Ecto neural progenitor cell (in vitro differentiated cells): Measurements from ENCODE around the gene DNMT3A.

ENCODE experiments used
- DNase-seq: peaks from one replicate; pipeline ENCODE4 v3.0.0-alpha.2; 2018; ENCODE audit warnings: low spot score

Gene DNMT3A

DNA sequence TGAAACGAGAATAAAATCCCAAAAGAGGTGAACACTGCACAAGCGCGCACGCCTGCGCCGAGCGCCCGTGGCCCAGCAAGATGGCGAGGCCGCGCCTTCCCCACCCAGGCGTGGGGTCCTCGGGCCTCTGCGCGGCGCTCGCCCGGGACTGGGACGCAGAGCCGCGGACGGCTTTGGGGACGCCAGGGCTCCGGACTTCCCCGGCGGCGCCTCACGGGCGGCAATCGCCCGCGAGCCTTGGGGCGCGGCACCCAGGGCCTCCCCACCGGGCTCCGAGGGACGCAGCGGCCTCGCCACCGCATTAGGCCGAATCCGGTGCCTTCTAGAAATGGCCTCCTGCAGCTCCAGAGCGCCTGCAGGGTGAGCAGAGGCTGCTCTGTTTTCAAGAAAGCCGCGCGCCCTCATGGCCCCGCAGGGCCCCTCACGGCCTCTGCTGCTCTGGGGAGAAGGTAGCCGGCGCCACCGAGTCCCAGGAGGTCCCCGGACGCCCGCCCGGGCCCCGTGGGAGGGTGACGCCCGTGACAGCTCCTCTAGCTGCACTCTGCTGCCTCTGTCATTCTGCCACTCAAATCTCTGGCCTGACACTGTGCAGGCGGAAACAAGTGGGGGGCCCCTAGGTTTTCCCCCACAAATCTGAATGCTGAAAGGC, 137.4 kb downstream of the DNMT3A start:
- DNase-seq = no peak

DNA sequence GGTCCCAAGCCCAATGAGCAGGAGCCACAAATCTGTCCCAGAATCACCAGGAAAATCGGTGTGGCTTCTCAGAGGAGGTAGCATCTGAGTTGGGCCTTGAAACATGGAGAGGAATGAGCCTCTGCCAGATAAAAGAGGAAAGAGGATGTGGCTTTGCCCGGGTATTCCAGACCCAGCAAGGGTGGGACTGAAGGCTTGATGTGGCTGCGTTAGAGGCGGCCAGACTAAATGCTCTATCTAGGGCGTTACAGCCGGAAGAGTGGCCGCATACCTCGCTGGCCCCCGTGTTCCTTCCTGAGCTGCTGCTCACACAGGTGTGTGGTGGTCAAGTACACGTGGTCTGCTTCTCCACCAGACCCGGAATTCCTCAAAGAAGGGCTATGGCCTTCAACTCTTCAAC, 139.4 kb downstream of the DNMT3A start:
- no peak for DNase-seq

DNA sequence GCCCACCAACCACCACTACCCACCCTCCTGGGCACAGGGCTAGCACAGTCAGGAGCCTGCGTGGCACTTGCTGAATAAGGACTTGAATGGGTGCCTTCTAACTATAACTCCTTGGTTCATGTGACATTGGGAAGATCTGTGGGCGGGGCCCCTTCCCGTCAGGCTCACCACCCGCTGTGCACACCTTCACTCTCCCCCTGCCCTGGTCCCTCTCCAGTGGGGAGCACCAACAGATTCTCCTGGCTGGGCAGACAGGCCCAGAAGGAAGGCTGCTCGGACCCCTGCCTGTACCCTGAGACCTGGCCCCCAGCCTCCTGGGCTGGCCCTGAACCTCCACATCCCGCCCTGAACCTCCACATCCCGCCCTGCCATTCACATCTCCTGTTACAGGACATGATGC, 139.9 kb downstream of the DNMT3A start:
- DNase-seq = no peak

DNA sequence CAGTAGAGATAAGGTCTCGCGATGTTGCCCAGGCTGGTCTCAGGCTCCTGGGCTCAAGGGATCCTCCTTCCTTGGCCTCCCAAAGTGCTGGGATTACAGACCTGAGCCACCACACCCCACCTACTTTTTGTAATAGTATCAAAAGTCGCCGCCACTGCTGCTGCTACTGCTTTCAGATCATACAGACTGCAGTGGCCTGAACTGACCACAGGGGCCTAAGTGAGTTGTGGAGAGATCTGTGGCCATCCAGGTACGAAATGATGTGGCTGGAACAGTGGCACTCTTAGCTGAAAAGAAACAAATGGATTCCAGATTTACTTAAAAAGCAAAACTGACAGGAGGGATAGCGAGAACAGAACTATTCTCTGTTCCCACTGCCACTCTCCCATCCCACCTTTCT, 140.5 kb downstream of the DNMT3A start:
- DNase-seq = no peak

DNA sequence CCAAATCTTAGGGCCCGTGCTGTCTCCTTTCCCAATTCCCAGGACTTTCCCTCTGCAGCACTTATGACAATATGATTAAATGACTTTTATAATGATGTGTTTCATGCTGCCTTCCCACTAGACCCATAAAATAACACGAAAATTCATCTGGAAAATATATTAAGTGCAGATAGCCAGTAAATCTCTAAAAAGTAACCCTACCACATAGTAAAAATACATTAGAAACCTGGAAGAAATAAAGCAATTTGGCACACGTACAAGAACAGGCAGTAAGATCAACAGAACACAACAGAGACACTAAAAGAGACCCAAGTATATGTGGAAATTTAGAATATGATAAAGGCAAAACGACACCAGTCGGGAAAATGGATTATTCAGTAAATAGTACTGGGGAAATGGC, 143.1 kb downstream of the DNMT3A start:
- DNase-seq = no peak

DNA sequence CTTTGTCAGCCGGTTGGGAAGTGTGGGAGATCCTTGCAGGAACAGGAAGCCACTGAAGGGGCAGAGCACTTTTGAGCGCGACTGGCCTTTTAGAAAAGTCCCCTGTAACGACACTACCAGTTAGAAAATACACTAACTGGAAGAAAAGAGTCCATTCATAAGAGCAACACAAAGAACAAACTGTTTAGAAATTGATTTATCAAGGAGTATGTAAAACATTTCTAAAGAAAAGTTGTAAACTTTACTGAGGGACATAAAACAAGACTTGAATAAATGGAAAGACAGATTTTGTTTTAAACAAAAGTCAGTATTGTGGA, 143.6 kb downstream of the DNMT3A start:
- no peak for DNase-seq

DNA sequence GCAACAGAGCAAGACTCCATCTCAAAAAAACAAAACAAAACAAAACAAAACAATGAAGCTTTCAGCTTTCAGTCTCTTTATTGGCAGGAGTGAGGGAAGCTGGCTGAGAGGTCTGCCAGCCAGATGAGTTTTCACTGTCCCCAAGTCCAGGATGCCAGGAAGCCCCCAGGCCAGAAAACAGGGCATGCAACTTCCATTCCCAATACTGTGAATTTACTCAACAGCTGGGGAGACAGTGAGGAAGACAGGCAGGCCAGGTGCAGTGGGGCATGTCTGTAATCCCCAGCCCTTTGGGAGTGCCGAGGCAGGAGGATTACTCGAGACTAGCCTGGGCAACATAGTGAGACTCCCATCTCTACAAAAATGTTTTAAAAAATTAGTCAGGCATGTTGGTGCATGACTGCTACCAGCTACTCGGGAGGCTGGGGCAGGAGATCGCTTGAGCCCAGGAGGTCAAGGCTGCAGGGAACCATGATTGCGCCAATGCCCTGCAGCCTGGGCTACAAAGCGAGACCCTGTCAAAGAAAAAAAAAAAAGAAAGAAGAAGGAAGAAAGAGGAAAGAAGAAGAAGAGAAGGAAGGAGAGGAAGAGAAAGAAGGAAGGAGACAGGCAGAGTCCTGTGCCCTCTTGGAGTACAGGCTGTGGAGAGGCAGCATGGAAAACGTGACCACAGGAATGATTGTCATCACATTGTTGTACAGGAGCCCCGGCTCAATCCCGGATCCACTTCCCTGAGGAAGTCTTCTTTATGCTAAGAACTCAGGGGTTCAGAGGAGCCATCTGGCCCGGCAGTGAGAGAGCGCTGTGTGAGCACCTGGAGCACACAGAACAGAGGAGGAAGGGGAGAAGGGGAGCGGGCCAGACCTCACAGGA, 144.2 kb downstream of the DNMT3A start:
- DNase-seq = no peak

DNA sequence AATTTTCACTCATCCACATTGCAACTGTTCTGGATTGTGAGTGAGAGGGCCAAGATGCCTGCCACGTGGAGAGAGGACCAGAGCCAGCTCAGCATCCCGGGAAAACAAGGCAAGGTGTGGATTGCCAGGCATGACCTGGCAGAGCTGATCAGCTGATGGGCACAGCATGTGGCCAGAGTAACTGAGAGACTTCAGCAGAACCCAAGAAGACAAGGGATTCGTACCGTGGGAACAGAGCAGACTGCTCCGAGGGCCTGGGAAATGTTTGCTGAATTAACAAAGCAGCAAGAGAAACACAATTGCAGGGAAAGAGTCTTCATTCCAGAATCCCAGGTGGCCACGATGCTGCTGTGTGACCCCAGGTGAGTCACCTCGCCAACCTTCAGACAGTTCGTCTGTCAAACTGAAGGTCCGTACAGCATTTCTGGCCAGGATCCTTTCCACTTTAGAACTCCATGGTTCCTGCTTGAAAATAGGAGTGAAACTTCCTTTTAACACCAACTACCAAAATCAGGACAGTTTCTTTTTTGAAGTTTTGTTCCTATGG, 147.1 kb downstream of the DNMT3A start:
- no peak for DNase-seq

DNA sequence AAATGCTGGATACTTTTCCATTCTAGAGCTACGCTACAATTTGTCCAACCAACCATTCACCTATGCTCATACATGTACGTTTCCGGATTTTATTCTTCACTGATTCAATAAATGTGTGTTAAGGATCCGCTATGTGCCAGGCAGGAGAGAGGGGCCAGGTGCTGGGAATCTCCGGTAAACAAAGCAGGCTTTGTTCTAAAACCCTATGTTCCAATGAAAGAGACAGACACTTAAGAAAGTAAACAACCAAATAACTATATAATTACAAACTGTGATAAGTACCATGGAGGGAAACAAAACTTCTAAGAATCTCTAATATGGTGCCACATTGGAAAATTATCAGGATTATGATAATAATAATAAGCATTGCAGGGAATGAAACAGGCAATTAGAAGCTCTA, 151.2 kb downstream of the DNMT3A start:
- no peak for DNase-seq

DNA sequence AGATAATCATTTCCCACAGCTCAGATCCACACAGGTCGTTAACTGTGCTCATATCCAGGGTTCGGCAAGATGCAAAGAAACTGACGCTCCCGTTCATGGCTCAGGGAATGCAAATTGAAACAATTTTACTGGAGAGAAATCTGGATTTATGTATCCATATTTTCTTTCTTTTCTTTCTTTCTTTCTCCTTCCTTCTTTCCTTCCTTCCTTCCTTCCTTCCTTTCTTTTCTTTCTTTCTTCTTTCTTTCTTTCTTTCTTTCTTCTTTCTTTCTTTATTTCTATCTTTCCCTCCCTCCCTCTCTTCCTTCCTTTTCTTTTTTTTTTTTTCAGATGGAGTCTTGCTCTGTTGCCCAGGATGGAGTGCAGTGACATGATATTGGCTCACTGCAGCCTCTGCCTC, 153.3 kb downstream of the DNMT3A start:
- no peak for DNase-seq

DNA sequence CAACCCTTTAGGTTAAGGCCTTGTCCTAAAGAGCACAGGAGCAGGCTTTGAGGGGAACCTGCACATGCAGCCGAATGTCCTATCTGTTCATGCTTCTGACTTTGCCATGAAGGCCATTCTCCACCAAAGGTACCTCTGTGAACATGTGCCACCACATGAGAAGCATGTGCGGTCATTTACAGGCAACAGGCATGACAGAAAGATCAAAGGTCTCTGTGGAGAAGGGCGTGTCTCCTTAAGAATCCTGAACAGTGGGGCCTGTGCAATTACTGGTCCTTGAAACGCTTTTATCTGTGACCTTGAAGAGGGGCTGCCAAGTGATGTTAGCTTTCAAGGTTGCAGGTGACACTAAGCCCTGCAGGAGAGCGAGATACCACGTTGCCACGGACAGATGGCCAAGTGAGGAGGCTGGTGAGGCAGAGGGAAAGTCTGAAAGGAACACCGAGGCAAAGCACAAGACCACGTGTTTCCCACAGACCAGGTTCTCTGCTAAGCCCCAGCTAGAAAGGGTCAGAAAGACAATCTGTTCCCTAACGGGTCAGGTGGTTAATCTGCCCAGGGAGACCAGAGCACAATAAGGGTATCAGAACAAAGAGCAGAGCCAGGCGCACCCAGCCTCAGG, 153.9 kb downstream of the DNMT3A start:
- no peak for DNase-seq

DNA sequence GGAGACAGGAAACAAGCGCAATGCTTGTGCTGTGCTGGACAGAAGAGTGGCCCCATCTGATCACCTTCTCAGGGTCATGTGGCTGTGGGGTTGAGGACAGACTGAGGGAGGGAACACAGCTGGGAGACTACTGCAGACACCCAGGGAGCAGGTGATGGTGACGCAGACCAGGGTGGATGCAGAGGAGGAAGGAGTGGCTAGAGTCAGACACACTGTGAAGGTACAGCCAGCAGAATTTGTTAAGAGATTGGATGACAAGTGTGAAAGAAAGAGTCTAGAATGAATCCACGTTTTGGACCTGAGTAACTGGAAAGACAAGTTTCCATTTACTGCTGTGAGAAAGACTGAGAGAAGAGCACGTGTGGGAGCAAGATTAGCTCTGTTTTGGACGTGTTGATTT, 157.5 kb downstream of the DNMT3A start:
- DNase-seq = no peak

DNA sequence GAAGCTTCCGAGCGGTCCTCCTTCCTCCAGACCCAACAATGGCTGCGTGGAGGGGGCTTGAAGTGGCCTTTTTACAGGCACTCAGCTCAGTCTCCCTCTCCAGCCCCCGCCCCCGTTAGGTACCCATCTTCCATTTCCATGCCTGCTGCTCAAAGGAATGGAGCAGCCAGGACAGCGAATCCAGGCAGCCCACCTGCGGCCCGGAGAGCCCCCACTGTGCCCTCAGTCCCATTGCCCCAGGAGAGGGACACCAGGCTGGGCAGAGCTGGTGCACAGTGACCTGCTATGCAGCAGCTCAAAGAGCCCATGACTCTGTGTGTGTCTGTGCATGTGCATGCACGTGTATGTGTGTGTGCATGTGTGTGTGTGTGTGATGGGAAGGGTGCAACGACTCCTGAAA, 162.7 kb downstream of the DNMT3A start:
- no peak for DNase-seq
